Parathyroid adenoma (tissue), 2 donors: Measurements from ENCODE around the gene RETSAT.
A peak's percentile ranks its signal among the peaks of the same experiment; 100 is the strongest.
"Not testable (repeated sequence)": the region's sequence is repeated elsewhere in the genome, so short reads cannot be mapped to it uniquely, and the experiment has no call there.

ENCODE experiments used
- H2AFZ ChIP-seq: fragments of 300-600 bp; sonication (generic); one replicate; pipeline ENCODE4 v1.7.0; 2017; ENCODE audit warnings: antibody characterized with exemption, mild to moderate bottlenecking
- H3K27ac ChIP-seq: fragments of 300-600 bp; sonication (generic); one replicate; pipeline ENCODE4 v1.7.0; 2017
- H3K27me3 ChIP-seq: fragments of 300-600 bp; sonication (generic); one replicate; pipeline ENCODE4 v1.7.0; 2017; ENCODE audit warnings: low read length; ENCODE audit not compliant: control insufficient read depth, insufficient read depth
- H3K36me3 ChIP-seq: fragments of 300-600 bp; sonication (generic); one replicate; pipeline ENCODE4 v1.7.0; 2017; ENCODE audit warnings: low read length; ENCODE audit not compliant: control insufficient read depth, insufficient read depth
- H3K4me1 ChIP-seq: fragments of 300-600 bp; sonication (generic); one replicate; pipeline ENCODE4 v1.7.0; 2017; ENCODE audit warnings: control low read depth
- H3K4me2 ChIP-seq: fragments of 300-600 bp; sonication (generic); one replicate; pipeline ENCODE4 v1.7.0; 2017; ENCODE audit warnings: low read length
- H3K4me3 ChIP-seq: fragments of 300-600 bp; sonication (generic); one replicate; pipeline ENCODE4 v1.7.0; 2017; ENCODE audit warnings: low read depth, low read length
- H3K79me2 ChIP-seq: fragments of 300-600 bp; sonication (generic); one replicate; pipeline ENCODE4 v1.7.0; 2017; ENCODE audit warnings: control low read depth
- H3K9ac ChIP-seq: fragments of 300-600 bp; sonication (generic); one replicate; pipeline ENCODE4 v1.7.0; 2017; ENCODE audit warnings: mild to moderate bottlenecking
- H3K9me3 ChIP-seq: fragments of 300-600 bp; sonication (generic); one replicate; pipeline ENCODE4 v1.7.0; 2017; ENCODE audit warnings: low read length; ENCODE audit not compliant: control insufficient read depth
- CTCF ChIP-seq: fragments of 300-600 bp; sonication (generic); IDR thresholded peaks from one replicate; pipeline ENCODE4 v1.7.0; 2017; ENCODE audit warnings: antibody characterized with exemption, mild to moderate bottlenecking
- donor health status: primary hyperparathyroidism.

RETSAT gene

GRCh38 chr2:85355073-85355410 is 714 bp upstream of the RETSAT start:
- peak overlapping the region; percentile 99 for H3K4me3 ChIP-seq
- H3K36me3 ChIP-seq = no peaks in the 10 kb centered on the region
- TF ChIP-seq CTCF = no peak
- H3K79me2 ChIP-seq = peaks cover 16% of the 10 kb centered on the region
- H3K27me3 ChIP-seq = no peaks in the 10 kb centered on the region
- H3K4me1 ChIP-seq = no peaks in the 10 kb centered on the region
- H3K9me3 ChIP-seq = no peaks in the 10 kb centered on the region
- peak overlapping the region; percentile 97 for H3K4me2 ChIP-seq
- peak overlapping the region; percentile 94 for H2AFZ ChIP-seq
- peak overlapping the region; percentile 30 for H3K9ac ChIP-seq
- peak overlapping the region; percentile 67 for H3K27ac ChIP-seq

GRCh38 chr2:85353876-85354285 is 447 bp downstream of the RETSAT start:
- Histone ChIP-seq H3K79me2 (peaks cover 16% of the 10 kb centered on the region), H3K9me3 (no peaks in the 10 kb centered on the region), H3K4me1 (no peaks in the 10 kb centered on the region), H3K27ac (peak overlapping the region; percentile 67), H3K4me2 (peak overlapping the region; percentile 97), H3K36me3 (no peaks in the 10 kb centered on the region), H2AFZ (peak overlapping the region; percentile 94), H3K4me3 (peak overlapping the region; percentile 99), H3K27me3 (no peaks in the 10 kb centered on the region), H3K9ac (peak overlapping the region; percentile 30)
- TF ChIP-seq CTCF = no peak

GRCh38 chr2:85347599-85347998 is 6.7 kb downstream of the RETSAT start:
- Histone ChIP-seq H3K36me3 (no peaks in the 10 kb centered on the region), H3K9ac (no peak overlapping the region), H3K9me3 (no peaks in the 10 kb centered on the region), H3K27me3 (no peaks in the 10 kb centered on the region), H3K79me2 (no peaks in the 10 kb centered on the region), H3K4me1 (no peaks in the 10 kb centered on the region), H3K4me2 (no peak overlapping the region), H2AFZ (no peak overlapping the region), H3K27ac (no peak overlapping the region), H3K4me3 (no peak overlapping the region)
- TF ChIP-seq CTCF = no peak

- Histone ChIP-seq H3K27me3 (no peaks in the 10 kb centered on the region), H3K4me2 (no peak overlapping the region), H3K27ac (no peak overlapping the region), H3K36me3 (no peaks in the 10 kb centered on the region), H3K79me2 (no peaks in the 10 kb centered on the region), H3K9me3 (no peaks in the 10 kb centered on the region), H3K9ac (no peak overlapping the region), H3K4me1 (peaks cover 4% of the 10 kb centered on the region), H3K4me3 (no peak overlapping the region), H2AFZ (no peak overlapping the region)
- no peak for TF ChIP-seq CTCF
These were observed 9.9 kb downstream of the RETSAT start for GRCh38 chr2:85344356-85344954.

- not testable (repeated sequence) for H3K9ac ChIP-seq, H3K27me3 ChIP-seq, H3K27ac ChIP-seq, H3K79me2 ChIP-seq, H3K36me3 ChIP-seq, H3K4me2 ChIP-seq, H2AFZ ChIP-seq, H3K9me3 ChIP-seq, H3K4me1 ChIP-seq, H3K4me3 ChIP-seq
These were observed 11.0 kb downstream of the RETSAT start for GRCh38 chr2:85343207-85343895.
